ENCODE measurements around the gene OS9.

GRCh38 chr12:57707250-57707649, 13.3 kb downstream of the OS9 start:
- TF ChIP-seq CTCF (IDR thresholded peaks at IDR 0.05; ENCODE audit: low read depth, low read length, missing input control) (no peak), REST (IDR thresholded peaks at IDR 0.05) (no peak), ATF3 (IDR thresholded peaks at IDR 0.05) (no peak), SP1 (IDR thresholded peaks at IDR 0.05) (no peak)
